WTC11 (cell line): ENCODE results near the gene CPAMD8. TPM values are rescaled to one million over a fixed set of nuclear protein-coding genes. Genes with fewer than 3 reads are reported as not detected.

Source experiments
- ATAC-seq: fragments of 200-7000 bp; cut with Tn5 transposase; 2 replicates; pipeline ENCODE4 v1.10.0; 2021; ENCODE audit warnings: mild to moderate bottlenecking, moderate library complexity
- CTCF ChIA-PET: fragments of 300-600 bp; sonication (Branson Sonifier 250); formaldehyde crosslinking; loops from one replicate; lab custom pipeline; 2021; ENCODE audit warnings: antibody characterized with exemption; lab: Charles Lee
- POLR2A ChIA-PET: fragments of 350-600 bp; sonication (Branson Sonifier 250); formaldehyde crosslinking; loops from one replicate; lab custom pipeline; 2021; ENCODE audit warnings: antibody characterized with exemption; lab: Charles Lee
- DNase-seq: peaks from one replicate; pipeline ENCODE4 v3.0.0; 2021; ENCODE audit warnings: low spot score
- H3K27ac Mint-ChIP-seq: 2 replicates; pipeline ENCODE4 v1.8.0; 2021; ENCODE audit warnings: mixed read lengths
- H3K27me3 Mint-ChIP-seq: 2 replicates; pipeline ENCODE4 v1.8.0; 2021; ENCODE audit warnings: low read depth, mild to moderate bottlenecking, moderate library complexity, mixed read lengths
- H3K36me3 Mint-ChIP-seq: 2 replicates; pipeline ENCODE4 v1.8.0; 2021; ENCODE audit warnings: mixed read lengths
- H3K4me1 Mint-ChIP-seq: 2 replicates; pipeline ENCODE4 v1.8.0; 2022; ENCODE audit warnings: mixed read lengths
- H3K4me3 Mint-ChIP-seq: 2 replicates; pipeline ENCODE4 v1.8.0; 2021; ENCODE audit warnings: mild to moderate bottlenecking, moderate library complexity, mixed read lengths
- H3K9me3 Mint-ChIP-seq: 2 replicates; pipeline ENCODE4 v1.8.0; 2021; ENCODE audit warnings: mixed read lengths
- ATF2 ChIP-seq: sonication (generic); formaldehyde crosslinking; IDR thresholded peaks from 2 replicates; pipeline ENCODE4 v1.8.1; 2022; ENCODE audit warnings: low read depth, missing genetic modification reagents, borderline replicate concordance
- ATF3 ChIP-seq: sonication (generic); formaldehyde crosslinking; conservative IDR thresholded peaks from 2 replicates; pipeline ENCODE4 v1.8.1; 2022; ENCODE audit warnings: mild to moderate bottlenecking, missing genetic modification reagents
- FOXJ3 ChIP-seq: sonication (generic); formaldehyde crosslinking; IDR thresholded peaks from 2 replicates; pipeline ENCODE4 v1.9.0; 2021; ENCODE audit warnings: missing genetic modification reagents, mild to moderate bottlenecking, borderline replicate concordance
- FOXP4 ChIP-seq: sonication (generic); formaldehyde crosslinking; IDR thresholded peaks from 2 replicates; pipeline ENCODE4 v1.8.0; 2022; ENCODE audit warnings: mild to moderate bottlenecking, missing genetic modification reagents
- MYBL2 ChIP-seq: sonication (generic); formaldehyde crosslinking; IDR thresholded peaks from 2 replicates; pipeline ENCODE4 v1.8.1; 2023; ENCODE audit warnings: mild to moderate bottlenecking, moderate library complexity, missing genetic modification reagents
- PRRX2 ChIP-seq: fragments of 250-450 bp; sonication (Bioruptor Pico); IDR thresholded peaks from 2 replicates; pipeline ENCODE4 v1.8.0; 2021; ENCODE audit warnings: mild to moderate bottlenecking
- TEAD4 ChIP-seq: sonication (generic); formaldehyde crosslinking; IDR thresholded peaks from 2 replicates; pipeline ENCODE4 v1.8.0; 2022; ENCODE audit warnings: mild to moderate bottlenecking, missing genetic modification reagents
- ZMAT4 ChIP-seq: fragments of 250-450 bp; sonication (Bioruptor Pico); IDR thresholded peaks from 2 replicates; pipeline ENCODE4 v1.9.0; 2021; ENCODE audit warnings: mild to moderate bottlenecking
- ZNF138 ChIP-seq: sonication (generic); formaldehyde crosslinking; conservative IDR thresholded peaks from 2 replicates; pipeline ENCODE4 v1.8.1; 2022; ENCODE audit warnings: mild to moderate bottlenecking, moderate library complexity, missing genetic modification reagents
- ZNF232 ChIP-seq: sonication (generic); formaldehyde crosslinking; IDR thresholded peaks from 2 replicates; pipeline ENCODE4 v1.8.0; 2022; ENCODE audit warnings: mild to moderate bottlenecking, missing genetic modification reagents
- ZNF532 ChIP-seq: fragments of 250-450 bp; sonication (Bioruptor Pico); IDR thresholded peaks from 2 replicates; pipeline ENCODE4 v1.9.0; 2021; ENCODE audit warnings: mild to moderate bottlenecking, borderline replicate concordance
- total RNA-seq: library from RNA; stranded (reverse); gene quantifications from 3 replicates; pipeline ENCODE4 v1.2.3, GENCODE V29; 2021
- TF ChIP-seq, protein P1 (sequence below): fragments of 250-450 bp; sonication (Bioruptor Pico); IDR thresholded peaks from 2 replicates; pipeline ENCODE4 v2.1.2; 2022; ENCODE audit warnings: mild to moderate bottlenecking, moderate library complexity

The CPAMD8 gene
- total RNA-seq, 1 experiment from 2014 or later = 6.9 TPM

GRCh38 chr19:16861011-16861410 is 165.6 kb downstream of the CPAMD8 start (continued):
- TF ChIP-seq ZNF532 (CRISPR knock-in tag) = no peak
- TF ChIP-seq FOXJ3 (CRISPR knock-in tag) = no peak
- no peak for TF ChIP-seq PRRX2 (CRISPR knock-in tag)
- TF ChIP-seq ZNF138 = no peak
- TF ChIP-seq, protein P1, sequence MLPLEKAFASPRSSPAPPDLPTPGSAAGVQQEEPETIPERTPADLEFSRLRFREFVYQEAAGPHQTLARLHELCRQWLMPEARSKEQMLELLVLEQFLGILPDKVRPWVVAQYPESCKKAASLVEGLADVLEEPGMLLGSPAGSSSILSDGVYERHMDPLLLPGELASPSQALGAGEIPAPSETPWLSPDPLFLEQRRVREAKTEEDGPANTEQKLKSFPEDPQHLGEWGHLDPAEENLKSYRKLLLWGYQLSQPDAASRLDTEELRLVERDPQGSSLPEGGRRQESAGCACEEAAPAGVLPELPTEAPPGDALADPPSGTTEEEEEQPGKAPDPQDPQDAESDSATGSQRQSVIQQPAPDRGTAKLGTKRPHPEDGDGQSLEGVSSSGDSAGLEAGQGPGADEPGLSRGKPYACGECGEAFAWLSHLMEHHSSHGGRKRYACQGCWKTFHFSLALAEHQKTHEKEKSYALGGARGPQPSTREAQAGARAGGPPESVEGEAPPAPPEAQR (CRISPR knock-in tag) = no peak
- TF ChIP-seq, all 79 proteins: peak for 0

DNA sequence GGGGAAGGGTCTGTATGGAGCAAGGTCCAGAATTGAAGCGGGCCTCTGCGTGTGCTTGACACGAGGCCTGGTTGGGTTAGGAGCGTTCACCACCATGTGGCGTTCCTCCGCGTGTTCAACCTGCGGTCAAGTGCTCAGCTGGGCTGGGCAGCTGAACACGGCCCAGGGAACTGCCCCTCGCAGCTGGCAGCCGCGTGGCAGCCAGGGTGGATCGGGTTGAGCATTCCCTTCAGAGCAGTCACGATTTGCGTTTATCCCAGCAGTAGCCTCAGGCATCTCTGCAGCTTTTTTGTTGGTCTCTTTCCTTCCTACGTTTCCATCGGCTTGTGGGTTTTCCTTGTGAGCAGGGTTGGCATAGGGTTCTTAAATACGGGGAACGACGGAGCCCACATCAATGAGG is 166.5 kb downstream of the CPAMD8 start:
- CTCF ChIA-PET = interaction anchor here (1.0 kb wide), 1 partner anchor 26 kb away, joined by 3 read pairs; no protein-coding TSS in a partner anchor
- peak overlapping the region; percentile 85 for H3K27ac Mint-ChIP-seq

More for the DNA sequence above, 166.5 kb downstream of the CPAMD8 start:
- DNase-seq = no peak
- H3K27me3 Mint-ChIP-seq = no peaks in the 10 kb centered on the region
- no peak overlapping the region for H3K4me3 Mint-ChIP-seq
- TF ChIP-seq ATF3 (no peak), TEAD4 (no peak), ZMAT4 (CRISPR knock-in tag) (no peak), ATF2 (CRISPR knock-in tag) (no peak), MYBL2 (CRISPR knock-in tag) (no peak), ZNF232 (CRISPR knock-in tag) (no peak), FOXP4 (CRISPR knock-in tag) (no peak)
- TF ChIP-seq, protein P1 (CRISPR knock-in tag) = no peak
- peaks cover 30% of the 10 kb centered on the region for H3K36me3 Mint-ChIP-seq
- POLR2A ChIA-PET = no interaction called here
- no peak for ATAC-seq
- H3K9me3 Mint-ChIP-seq = no peaks in the 10 kb centered on the region
- no peaks in the 10 kb centered on the region for H3K4me1 Mint-ChIP-seq
